GM12865 (cell line): ENCODE results near the gene HES1.

Source experiments
- DNase-seq: peaks from one replicate; pipeline ENCODE4 v3.0.0; 2010; ENCODE audit warnings: low read depth
- H3K4me3 ChIP-seq: 2 replicates; pipeline ENCODE4 v1.5.1; 2011; ENCODE audit warnings: mild to moderate bottlenecking, low read depth, low read length, control low read depth
- TF ChIP-seq, protein P1 (sequence below): IDR thresholded peaks from 2 replicates; pipeline ENCODE4 v1.5.1; 2011; ENCODE audit warnings: low read length, control low read depth, low read depth, inconsistent platforms; ENCODE audit not compliant: insufficient read depth; ENCODE audit errors: missing control alignments

The HES1 gene

GRCh38 chr3:194110483-194110882, 25.5 kb upstream of the HES1 start:
- no peak overlapping the region for H3K4me3 ChIP-seq
- DNase-seq: no peak
- TF ChIP-seq, protein P1, sequence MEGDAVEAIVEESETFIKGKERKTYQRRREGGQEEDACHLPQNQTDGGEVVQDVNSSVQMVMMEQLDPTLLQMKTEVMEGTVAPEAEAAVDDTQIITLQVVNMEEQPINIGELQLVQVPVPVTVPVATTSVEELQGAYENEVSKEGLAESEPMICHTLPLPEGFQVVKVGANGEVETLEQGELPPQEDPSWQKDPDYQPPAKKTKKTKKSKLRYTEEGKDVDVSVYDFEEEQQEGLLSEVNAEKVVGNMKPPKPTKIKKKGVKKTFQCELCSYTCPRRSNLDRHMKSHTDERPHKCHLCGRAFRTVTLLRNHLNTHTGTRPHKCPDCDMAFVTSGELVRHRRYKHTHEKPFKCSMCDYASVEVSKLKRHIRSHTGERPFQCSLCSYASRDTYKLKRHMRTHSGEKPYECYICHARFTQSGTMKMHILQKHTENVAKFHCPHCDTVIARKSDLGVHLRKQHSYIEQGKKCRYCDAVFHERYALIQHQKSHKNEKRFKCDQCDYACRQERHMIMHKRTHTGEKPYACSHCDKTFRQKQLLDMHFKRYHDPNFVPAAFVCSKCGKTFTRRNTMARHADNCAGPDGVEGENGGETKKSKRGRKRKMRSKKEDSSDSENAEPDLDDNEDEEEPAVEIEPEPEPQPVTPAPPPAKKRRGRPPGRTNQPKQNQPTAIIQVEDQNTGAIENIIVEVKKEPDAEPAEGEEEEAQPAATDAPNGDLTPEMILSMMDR: no peak

DNA sequence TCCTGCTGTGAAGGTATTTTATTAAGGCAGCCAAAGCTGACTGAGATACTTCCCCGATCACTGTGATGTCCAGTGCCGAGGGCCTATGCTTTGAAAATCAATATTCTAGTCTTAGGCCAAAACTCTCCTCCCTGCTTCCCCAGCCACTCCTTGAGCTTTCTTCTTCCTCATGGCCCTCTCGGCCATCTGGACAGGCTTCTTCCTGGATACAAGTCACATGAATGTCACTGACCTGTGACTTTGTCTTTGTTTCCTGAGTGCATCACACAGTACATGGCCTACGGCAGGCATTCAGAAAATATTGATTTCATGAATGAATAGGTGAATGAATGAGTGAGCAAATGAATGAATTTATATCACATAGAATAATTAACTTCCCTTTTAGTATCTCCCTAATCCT, 24.6 kb upstream of the HES1 start:
- H3K4me3 ChIP-seq: no peak overlapping the region
- DNase-seq: no peak
- TF ChIP-seq, protein P1: no peak

GRCh38 chr3:194112120-194113106, 23.5 kb upstream of the HES1 start:
- H3K4me3 ChIP-seq: no peak overlapping the region
- TF ChIP-seq, protein P1: no peak
- no peak for DNase-seq

DNA sequence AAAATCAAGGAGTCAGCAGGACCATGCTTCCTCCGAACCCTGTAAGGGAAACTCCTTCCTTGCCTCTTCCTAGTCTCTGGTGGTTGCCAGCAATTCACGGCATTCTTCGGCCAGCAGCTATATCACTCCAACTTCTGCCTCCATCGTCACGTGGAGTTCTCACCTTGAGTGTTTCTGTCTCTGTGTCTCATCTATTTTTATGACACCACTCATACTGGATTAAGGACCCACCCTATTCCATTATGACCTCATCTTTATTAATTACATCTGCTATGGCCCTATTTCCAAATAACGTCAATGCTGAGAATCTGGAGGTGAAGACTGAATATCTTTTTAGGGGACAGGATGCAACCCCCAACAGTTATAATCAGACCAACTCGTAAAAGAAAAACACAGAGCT, 21.8 kb upstream of the HES1 start:
- TF ChIP-seq, protein P1: no peak
- DNase-seq: no peak
- no peak overlapping the region for H3K4me3 ChIP-seq

GRCh38 chr3:194117104-194117845, 18.7 kb upstream of the HES1 start:
- no peak overlapping the region for H3K4me3 ChIP-seq
- TF ChIP-seq, protein P1: no peak
- no peak for DNase-seq

GRCh38 chr3:194118920-194119319, 17.0 kb upstream of the HES1 start:
- no peak overlapping the region for H3K4me3 ChIP-seq
- TF ChIP-seq, protein P1: no peak
- no peak for DNase-seq
